NB4 (cell line): ENCODE results near the gene SNX7.
A peak's percentile ranks its signal among the peaks of the same experiment; 100 is the strongest.

ENCODE experiments used
- DNase-seq: peaks from one replicate; pipeline ENCODE4 v3.0.0; 2010; ENCODE audit warnings: low read depth
- H3K4me3 ChIP-seq: one replicate; pipeline ENCODE4 v1.5.1; 2011; ENCODE audit warnings: mild to moderate bottlenecking, low read depth, low read length, moderate library complexity
- MYC ChIP-seq: IDR thresholded peaks from 2 replicates; pipeline ENCODE4 v1.6.1; 2011; ENCODE audit warnings: low read depth, low read length
- POLR2A ChIP-seq: IDR thresholded peaks from 2 replicates; pipeline ENCODE4 v1.6.1; 2011; ENCODE audit warnings: mild to moderate bottlenecking; ENCODE audit not compliant: insufficient read length; ENCODE audit errors: extremely low read depth
- TF ChIP-seq, protein P1 (sequence below): IDR thresholded peaks from one replicate; pipeline ENCODE4 v1.5.1; 2012; ENCODE audit warnings: low read depth, low read length
- TF ChIP-seq, protein P2 (sequence below): IDR thresholded peaks from 2 replicates; pipeline ENCODE4 v1.6.1; 2011; ENCODE audit warnings: low read depth, low read length

The SNX7 gene

DNA sequence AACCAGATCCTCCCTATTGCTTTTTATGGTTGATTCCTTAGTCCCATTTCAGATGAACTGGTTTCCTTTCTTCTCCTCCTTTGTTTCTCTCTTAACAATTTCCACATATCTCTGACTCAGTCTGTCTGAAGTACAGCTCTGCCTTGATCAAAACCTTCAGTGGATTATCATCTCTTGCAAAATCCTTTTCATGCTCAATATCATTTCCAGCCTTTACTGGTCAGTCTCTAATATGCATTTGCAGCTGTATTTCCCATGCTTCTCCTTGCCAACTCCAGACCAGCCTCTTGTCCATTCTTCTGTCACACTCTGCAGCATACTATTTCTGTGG lies 72.2 kb downstream of the SNX7 start:
- no peak overlapping the region for H3K4me3 ChIP-seq
- TF ChIP-seq POLR2A: no peak
- TF ChIP-seq, protein P1, sequence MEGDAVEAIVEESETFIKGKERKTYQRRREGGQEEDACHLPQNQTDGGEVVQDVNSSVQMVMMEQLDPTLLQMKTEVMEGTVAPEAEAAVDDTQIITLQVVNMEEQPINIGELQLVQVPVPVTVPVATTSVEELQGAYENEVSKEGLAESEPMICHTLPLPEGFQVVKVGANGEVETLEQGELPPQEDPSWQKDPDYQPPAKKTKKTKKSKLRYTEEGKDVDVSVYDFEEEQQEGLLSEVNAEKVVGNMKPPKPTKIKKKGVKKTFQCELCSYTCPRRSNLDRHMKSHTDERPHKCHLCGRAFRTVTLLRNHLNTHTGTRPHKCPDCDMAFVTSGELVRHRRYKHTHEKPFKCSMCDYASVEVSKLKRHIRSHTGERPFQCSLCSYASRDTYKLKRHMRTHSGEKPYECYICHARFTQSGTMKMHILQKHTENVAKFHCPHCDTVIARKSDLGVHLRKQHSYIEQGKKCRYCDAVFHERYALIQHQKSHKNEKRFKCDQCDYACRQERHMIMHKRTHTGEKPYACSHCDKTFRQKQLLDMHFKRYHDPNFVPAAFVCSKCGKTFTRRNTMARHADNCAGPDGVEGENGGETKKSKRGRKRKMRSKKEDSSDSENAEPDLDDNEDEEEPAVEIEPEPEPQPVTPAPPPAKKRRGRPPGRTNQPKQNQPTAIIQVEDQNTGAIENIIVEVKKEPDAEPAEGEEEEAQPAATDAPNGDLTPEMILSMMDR: no peak
- TF ChIP-seq MYC: no peak
- TF ChIP-seq, protein P2, sequence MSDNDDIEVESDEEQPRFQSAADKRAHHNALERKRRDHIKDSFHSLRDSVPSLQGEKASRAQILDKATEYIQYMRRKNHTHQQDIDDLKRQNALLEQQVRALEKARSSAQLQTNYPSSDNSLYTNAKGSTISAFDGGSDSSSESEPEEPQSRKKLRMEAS: no peak
- no peak for DNase-seq

DNA sequence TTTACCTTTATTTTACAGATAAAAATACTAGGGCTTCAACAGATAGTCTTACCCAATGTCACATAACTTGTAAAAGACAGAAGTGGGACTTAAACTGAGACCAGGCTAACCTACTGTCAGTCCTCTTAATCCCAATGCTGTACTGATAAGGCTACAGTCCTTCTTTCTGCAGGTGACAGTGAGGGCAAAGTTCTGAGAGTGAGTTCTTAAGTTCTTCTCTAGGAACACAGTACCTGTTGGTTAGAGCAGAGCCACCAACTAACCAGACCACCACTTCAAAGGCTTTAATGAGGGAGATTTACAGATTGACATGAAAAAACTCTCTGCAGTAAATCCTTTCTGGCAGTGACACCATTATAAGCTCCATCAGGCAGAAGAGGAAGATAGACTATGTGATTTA lies 74.2 kb downstream of the SNX7 start:
- DNase-seq: no peak
- H3K4me3 ChIP-seq: no peak overlapping the region
- TF ChIP-seq POLR2A (no peak), MYC (no peak)
- TF ChIP-seq, protein P1: no peak
- TF ChIP-seq, protein P2: no peak

DNA sequence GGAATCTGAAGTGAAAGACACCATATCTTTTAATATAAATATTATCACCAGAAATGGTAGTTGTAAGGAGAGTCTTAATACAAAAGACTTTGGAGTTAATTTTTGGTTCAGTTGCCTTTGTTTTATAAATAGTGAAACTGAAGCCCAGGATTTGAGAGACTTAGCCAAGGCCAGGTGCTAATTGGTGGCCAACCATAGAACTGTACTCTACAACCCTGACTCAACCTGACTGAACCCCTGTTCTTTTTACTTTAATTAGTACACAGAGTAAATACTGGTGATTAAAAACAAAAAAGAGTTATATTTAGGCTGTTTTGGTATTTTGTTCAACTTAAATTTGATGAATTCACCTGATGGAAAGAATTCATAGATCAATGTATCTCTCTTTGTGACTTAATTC lies 76.3 kb downstream of the SNX7 start:
- TF ChIP-seq, protein P2: no peak
- TF ChIP-seq MYC: no peak
- TF ChIP-seq POLR2A: no peak
- TF ChIP-seq, protein P1: no peak
- DNase-seq: no peak
- H3K4me3 ChIP-seq: no peak overlapping the region

DNA sequence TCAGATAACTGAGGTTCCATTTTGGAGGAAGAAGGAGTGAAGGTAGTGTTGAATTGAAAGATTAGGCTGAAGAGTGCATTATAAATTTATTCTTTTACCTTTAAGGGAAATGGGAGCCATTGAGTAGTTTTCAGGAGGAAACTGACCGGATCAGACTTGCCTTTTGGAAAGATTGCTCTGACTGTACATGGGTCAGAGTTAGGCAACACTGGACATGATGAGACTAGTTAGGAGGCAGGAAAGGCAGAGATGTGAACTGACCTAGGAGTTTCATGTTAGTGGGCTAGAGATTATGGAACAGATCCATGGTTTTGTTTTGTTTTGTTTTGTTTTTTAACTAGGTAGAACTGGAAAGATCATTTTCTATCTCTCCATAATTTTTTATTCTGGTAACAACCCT lies 78.2 kb downstream of the SNX7 start:
- DNase-seq: no peak

DNA sequence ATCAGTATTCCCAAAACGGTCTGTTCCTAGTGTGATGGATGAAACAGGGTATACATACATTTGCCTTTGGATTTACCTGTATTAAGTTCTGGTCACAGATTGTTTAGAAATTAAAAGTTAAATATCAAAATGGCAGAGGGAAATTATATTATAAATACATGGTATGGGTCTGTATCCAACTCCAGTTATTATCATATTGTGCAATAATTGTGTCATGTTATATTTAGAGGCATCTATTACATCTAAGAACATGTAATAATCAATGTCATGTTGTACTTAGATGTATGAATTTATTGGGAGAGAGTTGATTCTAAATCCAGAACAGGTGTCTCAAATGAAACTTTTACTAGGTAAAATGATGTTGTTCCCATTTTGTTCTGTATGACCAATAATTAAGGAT lies 79.6 kb downstream of the SNX7 start:
- no peak for DNase-seq
- no peak overlapping the region for H3K4me3 ChIP-seq
- TF ChIP-seq, protein P2: no peak
- TF ChIP-seq, protein P1: no peak
- no peak for TF ChIP-seq MYC
- TF ChIP-seq POLR2A: no peak

More for the DNA sequence above, 78.2 kb downstream of the SNX7 start:
- TF ChIP-seq, protein P1: no peak
- TF ChIP-seq, protein P2: no peak
- TF ChIP-seq MYC (no peak), POLR2A (no peak)
- H3K4me3 ChIP-seq: no peak overlapping the region

DNA sequence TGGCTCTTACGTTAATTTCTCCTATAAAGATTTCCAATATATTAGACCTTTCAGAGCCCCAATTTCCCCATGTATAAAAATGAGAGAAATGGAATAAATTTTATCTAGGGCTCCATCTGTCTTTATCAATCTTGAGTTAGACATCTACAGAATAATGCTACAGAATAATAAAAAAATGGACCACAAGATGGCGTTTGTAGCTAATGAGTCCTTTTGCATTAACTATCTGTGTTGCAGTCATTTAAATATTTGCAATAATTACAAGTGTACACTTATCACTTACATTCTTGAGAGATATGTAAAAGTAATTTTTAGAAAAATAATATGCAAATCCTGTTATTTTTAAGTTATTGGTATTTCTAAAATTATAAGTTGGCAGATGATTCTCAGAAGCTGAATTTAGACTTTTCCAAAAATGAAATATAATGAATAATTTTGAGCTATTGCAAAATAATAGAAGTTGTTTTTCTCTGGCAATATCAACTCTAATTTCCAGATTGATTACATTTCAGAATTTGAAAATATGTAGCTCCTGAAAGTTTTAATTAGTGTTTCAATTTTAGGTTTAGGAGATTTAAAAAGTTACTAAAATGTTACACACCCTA lies 87.7 kb downstream of the SNX7 start:
- TF ChIP-seq POLR2A (no peak), MYC (no peak)
- TF ChIP-seq, protein P1: peak; percentile 12
- no peak overlapping the region for H3K4me3 ChIP-seq
- DNase-seq: peak; percentile 20
